ENCODE measurements around the gene DCDC2.

DCDC2 gene

GRCh38 chr6:24157886-24158285, 200.0 kb downstream of the DCDC2 start:
- no peak overlapping the region for H3K27ac ChIP-seq (replicated peaks)
- DNase-seq (ENCODE audit: low read depth in 1 of 2, low spot score in 1 of 2), result no peak
- H3K27me3 ChIP-seq (ENCODE audit: insufficient read depth, poor library complexity, severe bottlenecking), result no peaks in the 10 kb centered on the region
- no peak overlapping the region for H3K4me3 ChIP-seq (replicated peaks; ENCODE audit: insufficient read depth, low read length)
- TF ChIP-seq SPI1 (IDR thresholded peaks at IDR 0.05; ENCODE audit: borderline replicate concordance, low read depth) (no peak), REST (IDR thresholded peaks at IDR 0.05; ENCODE audit: insufficient replicate concordance, low read depth) (no peak), POLR2AphosphoS5 (IDR thresholded peaks at IDR 0.05; ENCODE audit: low read depth) (no peak), GABPA (IDR thresholded peaks at IDR 0.05; ENCODE audit: low read depth) (no peak)
- TF ChIP-seq, protein P1, sequence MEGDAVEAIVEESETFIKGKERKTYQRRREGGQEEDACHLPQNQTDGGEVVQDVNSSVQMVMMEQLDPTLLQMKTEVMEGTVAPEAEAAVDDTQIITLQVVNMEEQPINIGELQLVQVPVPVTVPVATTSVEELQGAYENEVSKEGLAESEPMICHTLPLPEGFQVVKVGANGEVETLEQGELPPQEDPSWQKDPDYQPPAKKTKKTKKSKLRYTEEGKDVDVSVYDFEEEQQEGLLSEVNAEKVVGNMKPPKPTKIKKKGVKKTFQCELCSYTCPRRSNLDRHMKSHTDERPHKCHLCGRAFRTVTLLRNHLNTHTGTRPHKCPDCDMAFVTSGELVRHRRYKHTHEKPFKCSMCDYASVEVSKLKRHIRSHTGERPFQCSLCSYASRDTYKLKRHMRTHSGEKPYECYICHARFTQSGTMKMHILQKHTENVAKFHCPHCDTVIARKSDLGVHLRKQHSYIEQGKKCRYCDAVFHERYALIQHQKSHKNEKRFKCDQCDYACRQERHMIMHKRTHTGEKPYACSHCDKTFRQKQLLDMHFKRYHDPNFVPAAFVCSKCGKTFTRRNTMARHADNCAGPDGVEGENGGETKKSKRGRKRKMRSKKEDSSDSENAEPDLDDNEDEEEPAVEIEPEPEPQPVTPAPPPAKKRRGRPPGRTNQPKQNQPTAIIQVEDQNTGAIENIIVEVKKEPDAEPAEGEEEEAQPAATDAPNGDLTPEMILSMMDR (IDR thresholded peaks at IDR 0.05; ENCODE audit: insufficient read depth, low read length), result no peak

DNA sequence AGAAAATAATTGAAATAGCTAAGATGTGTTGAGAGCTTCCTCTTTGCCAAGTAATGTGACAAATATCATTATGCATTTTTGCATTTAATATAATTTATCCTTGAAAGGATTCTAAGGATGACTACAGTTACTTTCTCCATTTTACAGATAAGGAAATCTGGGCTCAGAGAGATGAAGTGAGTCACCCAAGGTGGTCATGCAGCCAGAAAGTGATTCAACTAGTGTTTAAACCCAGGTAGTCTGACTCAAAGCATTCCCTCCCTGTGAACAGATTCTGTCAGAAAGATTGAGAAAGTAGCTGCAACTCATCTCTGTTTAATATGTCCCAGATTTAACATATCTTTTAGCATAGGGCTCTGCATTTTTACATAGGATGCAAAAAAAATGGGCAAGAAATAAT, 203.7 kb downstream of the DCDC2 start:
- Histone ChIP-seq H3K27me3 (ENCODE audit: insufficient read depth, poor library complexity, severe bottlenecking) (no peaks in the 10 kb centered on the region), H3K27ac (replicated peaks) (no peak overlapping the region), H3K4me3 (replicated peaks; ENCODE audit: insufficient read depth, low read length) (no peak overlapping the region)
- no peak for TF ChIP-seq GABPA (IDR thresholded peaks at IDR 0.05; ENCODE audit: low read depth)
- no peak for TF ChIP-seq REST (IDR thresholded peaks at IDR 0.05; ENCODE audit: insufficient replicate concordance, low read depth)
- TF ChIP-seq, protein P1 (IDR thresholded peaks at IDR 0.05; ENCODE audit: insufficient read depth, low read length), result no peak
- no peak for TF ChIP-seq SPI1 (IDR thresholded peaks at IDR 0.05; ENCODE audit: borderline replicate concordance, low read depth)
- TF ChIP-seq POLR2AphosphoS5 (IDR thresholded peaks at IDR 0.05; ENCODE audit: low read depth), result no peak
- DNase-seq (ENCODE audit: low read depth in 1 of 2, low spot score in 1 of 2), result no peak

DNA sequence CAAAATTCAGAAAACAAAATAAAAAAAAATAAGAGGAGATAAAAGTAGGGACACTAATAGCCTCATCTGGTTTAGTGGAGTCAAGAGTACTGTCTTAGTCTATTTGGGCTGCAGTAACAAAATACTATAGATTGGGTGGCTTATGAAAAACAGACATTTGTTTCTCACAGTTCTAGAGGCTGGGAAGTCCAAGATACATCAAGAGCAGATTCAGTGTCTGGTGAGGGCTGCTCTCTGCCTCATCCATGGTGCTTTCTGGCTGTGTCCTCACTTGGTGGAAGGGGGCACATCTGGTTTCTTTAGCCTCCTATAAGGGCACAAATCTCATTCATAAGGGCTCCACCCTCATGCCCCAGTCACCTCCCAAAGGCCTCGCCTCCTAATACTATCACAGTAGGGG, 205.8 kb downstream of the DCDC2 start:
- Histone ChIP-seq H3K27me3 (ENCODE audit: insufficient read depth, poor library complexity, severe bottlenecking) (no peaks in the 10 kb centered on the region), H3K4me3 (replicated peaks; ENCODE audit: insufficient read depth, low read length) (no peak overlapping the region), H3K27ac (replicated peaks) (no peak overlapping the region)
- TF ChIP-seq POLR2AphosphoS5 (IDR thresholded peaks at IDR 0.05; ENCODE audit: low read depth), result no peak
- TF ChIP-seq, protein P1 (IDR thresholded peaks at IDR 0.05; ENCODE audit: insufficient read depth, low read length), result no peak
- no peak for TF ChIP-seq REST (IDR thresholded peaks at IDR 0.05; ENCODE audit: insufficient replicate concordance, low read depth)
- no peak for TF ChIP-seq SPI1 (IDR thresholded peaks at IDR 0.05; ENCODE audit: borderline replicate concordance, low read depth)
- no peak for TF ChIP-seq GABPA (IDR thresholded peaks at IDR 0.05; ENCODE audit: low read depth)
- DNase-seq (ENCODE audit: low read depth in 1 of 2, low spot score in 1 of 2), result no peak

Measured in HL-60 (cell line).